ENCODE results near the gene ADGRD1.

The ADGRD1 gene

DNA sequence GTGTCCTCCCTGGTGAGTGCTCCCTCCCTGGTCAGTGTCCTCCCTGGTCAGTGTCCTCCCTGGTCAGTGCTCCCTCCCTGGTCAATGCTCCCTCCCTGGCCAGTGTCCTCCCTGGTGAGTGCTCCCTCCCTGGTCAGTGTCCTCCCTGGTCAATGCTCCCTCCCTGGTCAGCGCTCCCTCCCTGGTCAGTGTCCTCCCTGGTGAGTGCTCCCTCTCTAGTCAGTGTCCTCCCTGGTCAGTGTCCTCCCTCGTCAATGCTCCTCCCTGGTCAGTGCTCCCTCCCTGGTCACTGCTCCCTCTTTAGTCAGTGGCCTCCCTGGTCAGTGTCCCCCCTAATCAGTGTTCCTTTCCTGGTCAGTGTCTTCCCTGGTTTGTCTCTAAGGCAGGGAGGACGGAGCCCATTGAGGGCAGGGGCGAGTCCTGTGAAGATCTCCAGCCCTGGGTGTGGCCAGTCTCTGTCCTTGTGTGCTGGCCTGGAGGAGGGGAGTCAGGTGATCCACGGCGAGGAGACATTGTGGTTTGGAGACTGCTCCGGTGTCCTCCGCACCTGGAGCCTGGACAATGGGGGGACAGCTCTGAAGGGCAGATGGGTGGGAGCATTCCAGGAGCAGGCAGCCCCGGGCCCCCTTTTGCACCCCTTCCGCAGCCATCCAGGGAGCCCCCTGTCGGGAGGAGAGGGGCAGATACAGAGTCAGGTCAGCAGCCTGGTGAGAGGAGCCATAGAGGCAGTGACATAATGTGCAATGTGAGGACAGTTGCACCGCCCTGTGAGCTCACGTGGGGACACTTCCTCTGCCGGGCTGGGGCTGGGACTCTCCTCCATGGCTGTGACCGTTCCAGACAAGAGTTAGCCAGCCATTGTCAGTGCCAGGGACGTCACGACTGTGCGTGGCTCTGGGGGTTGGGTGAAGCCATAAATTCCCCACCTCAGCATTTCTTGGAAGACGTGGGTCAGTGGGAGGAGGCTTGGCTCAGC lies 93.4 kb downstream of the ADGRD1 start:
- Histone ChIP-seq H3K9me3 (ENCODE audit: insufficient read depth, low read depth, low read length) (no peaks in the 10 kb centered on the region), H3K4me3 (ENCODE audit: low read length) (no peak overlapping the region), H3K27me3 (ENCODE audit: insufficient read depth, low read length) (no peaks in the 10 kb centered on the region), H3K9ac (ENCODE audit: low read depth, low read length) (no peak overlapping the region), H3K27ac (ENCODE audit: low read depth, low read length) (no peak overlapping the region), H3K4me1 (ENCODE audit: insufficient read depth, low read length) (no peaks in the 10 kb centered on the region), H3K36me3 (ENCODE audit: insufficient read depth, low read length) (no peaks in the 10 kb centered on the region)
- 89% methylated on average over 19 of the region's 19 CpGs for WGBS

DNA sequence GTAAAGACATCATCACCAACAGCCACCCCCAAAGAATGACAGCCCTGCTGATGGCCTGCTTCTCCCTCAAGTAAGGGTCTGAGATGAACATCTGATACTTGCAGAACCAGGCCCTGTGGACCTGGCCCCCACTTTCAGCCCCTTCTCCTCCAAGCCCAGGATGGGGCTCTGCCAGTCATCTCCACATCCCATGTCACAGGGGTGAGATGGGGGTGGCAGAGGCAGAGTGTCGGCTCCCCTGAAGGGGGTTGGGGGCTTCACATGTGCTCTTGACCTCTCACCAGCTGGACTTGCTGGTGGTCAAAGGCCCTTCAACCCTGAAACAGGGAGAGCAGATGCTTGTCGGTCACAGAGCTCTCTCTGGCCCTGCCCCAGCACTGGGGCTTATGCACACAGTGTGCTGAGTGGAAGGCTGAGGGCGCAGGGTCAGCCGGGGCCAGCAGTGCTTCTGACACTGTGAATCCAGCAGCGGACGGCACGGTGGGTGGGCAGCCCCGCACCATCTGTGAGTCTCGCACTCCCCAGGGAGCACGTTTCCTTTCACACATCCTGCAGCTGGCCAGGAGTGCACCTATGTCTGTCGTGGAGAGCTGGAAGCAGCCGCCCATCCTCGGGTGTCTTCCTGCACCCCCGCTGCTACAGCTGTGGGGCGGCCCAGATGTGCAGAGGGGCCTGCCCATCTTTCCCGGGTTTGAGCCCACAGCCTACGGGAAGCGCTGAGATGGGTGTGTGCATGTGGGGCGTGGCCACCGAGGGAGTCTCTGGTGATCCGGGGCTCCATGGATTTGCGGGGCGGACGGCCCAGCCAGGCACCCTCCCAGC lies 94.3 kb downstream of the ADGRD1 start:
- H3K9ac ChIP-seq (ENCODE audit: low read depth, low read length), result no peak overlapping the region
- H3K36me3 ChIP-seq (ENCODE audit: insufficient read depth, low read length), result no peaks in the 10 kb centered on the region
- H3K27ac ChIP-seq (ENCODE audit: low read depth, low read length), result no peak overlapping the region
- no peaks in the 10 kb centered on the region for H3K27me3 ChIP-seq (ENCODE audit: insufficient read depth, low read length)
- no peaks in the 10 kb centered on the region for H3K9me3 ChIP-seq (ENCODE audit: insufficient read depth, low read depth, low read length)
- WGBS, result 85% methylated on average over 24 of the region's 24 CpGs
- no peak overlapping the region for H3K4me3 ChIP-seq (ENCODE audit: low read length)
- no peaks in the 10 kb centered on the region for H3K4me1 ChIP-seq (ENCODE audit: insufficient read depth, low read length)

DNA sequence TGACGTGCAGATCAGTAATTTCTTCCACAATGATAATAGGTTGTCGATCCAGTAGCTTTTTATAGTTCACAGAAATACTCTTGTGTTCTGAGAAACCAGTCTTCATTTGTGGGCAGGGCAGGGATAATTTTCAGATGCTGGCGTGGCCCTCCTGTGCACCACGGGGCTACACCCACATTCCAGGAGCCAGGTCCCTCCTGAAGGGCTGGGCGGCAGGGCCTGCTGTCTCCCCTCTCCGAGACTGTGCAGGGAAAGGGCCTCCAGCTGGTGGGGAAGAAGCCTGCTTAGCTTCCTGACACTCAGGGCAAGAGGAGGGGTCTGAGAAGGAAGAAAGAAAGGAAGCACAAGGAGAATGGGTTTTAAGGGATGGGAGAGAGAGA lies 94.9 kb downstream of the ADGRD1 start:
- 89% methylated on average over 6 of the region's 6 CpGs for WGBS
- Histone ChIP-seq H3K4me1 (ENCODE audit: insufficient read depth, low read length) (no peaks in the 10 kb centered on the region), H3K36me3 (ENCODE audit: insufficient read depth, low read length) (no peaks in the 10 kb centered on the region), H3K4me3 (ENCODE audit: low read length) (no peak overlapping the region), H3K27me3 (ENCODE audit: insufficient read depth, low read length) (no peaks in the 10 kb centered on the region), H3K9me3 (ENCODE audit: insufficient read depth, low read depth, low read length) (no peaks in the 10 kb centered on the region), H3K9ac (ENCODE audit: low read depth, low read length) (no peak overlapping the region), H3K27ac (ENCODE audit: low read depth, low read length) (no peak overlapping the region)

DNA sequence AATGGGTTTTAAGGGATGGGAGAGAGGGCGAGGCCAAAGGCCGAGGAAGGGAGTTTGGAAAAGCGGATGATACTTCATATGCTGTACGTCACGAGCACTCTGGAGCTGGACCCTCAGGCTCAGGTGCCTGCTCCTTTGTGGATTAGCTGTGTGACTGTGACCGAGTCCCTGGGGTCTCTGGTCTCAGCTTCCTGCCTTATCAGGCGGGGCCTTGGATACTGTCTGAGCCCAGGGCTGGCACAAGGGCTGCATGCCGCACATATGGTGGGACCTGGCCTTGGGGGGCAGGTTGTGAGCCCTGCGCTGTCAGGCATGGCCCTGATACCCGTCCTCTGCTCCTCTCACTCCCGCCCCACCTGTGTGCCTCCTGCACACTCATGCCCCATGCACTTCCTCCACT lies 95.3 kb downstream of the ADGRD1 start:
- Histone ChIP-seq H3K4me1 (ENCODE audit: insufficient read depth, low read length) (no peaks in the 10 kb centered on the region), H3K9ac (ENCODE audit: low read depth, low read length) (no peak overlapping the region)
- WGBS, result 93% methylated on average over 11 of the region's 11 CpGs

DNA sequence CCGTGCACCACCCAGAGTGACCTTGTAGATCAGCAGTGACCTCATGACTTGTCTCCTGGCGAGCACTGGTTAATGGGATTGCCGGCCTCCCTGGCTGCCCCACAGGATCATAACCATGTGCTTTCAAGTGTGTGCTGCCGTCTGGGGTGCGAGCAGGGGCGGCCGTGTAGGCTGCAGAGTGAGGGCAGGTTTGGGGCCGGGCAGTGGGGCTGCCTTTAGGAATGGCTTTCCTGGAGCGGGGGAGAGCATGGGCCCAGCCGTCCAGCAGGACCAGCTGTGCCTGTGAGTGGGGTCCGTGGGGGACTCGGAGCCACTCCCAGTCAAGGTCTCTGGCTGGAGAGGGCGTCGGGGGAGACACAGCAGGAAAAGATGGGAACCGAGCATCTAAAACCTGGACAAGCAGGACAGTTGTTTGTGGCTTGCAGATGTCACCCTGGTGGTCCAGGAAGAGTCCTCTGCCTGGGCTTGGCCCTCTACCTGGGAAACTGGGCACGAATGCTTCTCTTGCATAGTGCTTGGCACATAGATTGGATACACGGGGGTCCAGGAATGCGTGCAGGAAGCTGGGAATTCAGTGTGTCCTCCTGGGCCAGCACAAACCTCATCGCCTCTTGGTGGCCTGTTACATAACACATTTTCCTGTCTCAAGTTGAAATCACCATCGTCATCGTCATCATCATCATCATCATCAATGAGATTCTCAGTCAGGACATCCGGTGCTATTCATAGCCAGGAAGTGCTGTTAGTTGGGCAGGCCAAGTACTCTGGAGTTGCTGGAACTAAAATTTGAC lies 96.0 kb downstream of the ADGRD1 start:
- WGBS, result 89% methylated on average over 22 of the region's 22 CpGs
- no peaks in the 10 kb centered on the region for H3K4me1 ChIP-seq (ENCODE audit: insufficient read depth, low read length)

More for the DNA sequence above, 95.3 kb downstream of the ADGRD1 start:
- Histone ChIP-seq H3K36me3 (ENCODE audit: insufficient read depth, low read length) (no peaks in the 10 kb centered on the region), H3K9me3 (ENCODE audit: insufficient read depth, low read depth, low read length) (no peaks in the 10 kb centered on the region), H3K27ac (ENCODE audit: low read depth, low read length) (no peak overlapping the region), H3K4me3 (ENCODE audit: low read length) (no peak overlapping the region), H3K27me3 (ENCODE audit: insufficient read depth, low read length) (no peaks in the 10 kb centered on the region)

DNA sequence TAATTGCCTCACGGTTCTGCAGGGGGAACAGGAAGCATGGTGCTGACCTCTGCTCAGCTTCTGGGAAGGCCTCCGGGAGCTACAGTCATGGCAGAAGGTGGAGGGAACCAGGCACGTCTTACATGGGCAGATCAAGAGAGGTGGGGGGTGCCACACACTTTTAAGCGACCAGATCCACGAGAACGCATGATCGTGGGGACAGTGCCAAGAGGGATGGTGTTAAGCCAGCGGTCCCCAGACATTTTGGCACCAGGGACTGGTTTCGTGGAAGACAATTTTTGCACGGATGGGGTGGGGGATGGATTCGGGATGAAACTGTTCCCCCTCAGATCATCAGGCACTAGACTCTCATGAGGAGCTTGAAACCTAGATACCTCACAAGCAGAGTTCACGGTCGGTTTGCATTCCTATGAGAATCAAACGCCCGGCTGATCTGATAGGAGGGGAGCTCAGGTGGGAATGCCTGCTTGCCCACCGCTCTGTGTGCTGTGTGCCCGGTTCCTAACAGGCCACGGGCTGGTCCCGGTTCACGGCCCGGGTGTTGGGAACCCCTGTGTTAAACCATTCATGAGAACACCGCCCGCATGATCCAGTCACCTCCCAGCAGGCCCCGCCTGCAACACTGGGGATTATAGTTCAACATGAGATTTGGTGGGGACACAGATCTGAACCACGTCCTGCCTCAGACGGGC lies 96.9 kb downstream of the ADGRD1 start:
- H3K9ac ChIP-seq (ENCODE audit: low read depth, low read length), result no peak overlapping the region
- WGBS, result 95% methylated on average over 26 of the region's 26 CpGs
- H3K27ac ChIP-seq (ENCODE audit: low read depth, low read length), result no peak overlapping the region
- no peaks in the 10 kb centered on the region for H3K9me3 ChIP-seq (ENCODE audit: insufficient read depth, low read depth, low read length)
- no peaks in the 10 kb centered on the region for H3K27me3 ChIP-seq (ENCODE audit: insufficient read depth, low read length)
- H3K4me1 ChIP-seq (ENCODE audit: insufficient read depth, low read length), result no peaks in the 10 kb centered on the region
- H3K4me3 ChIP-seq (ENCODE audit: low read length), result no peak overlapping the region
- no peaks in the 10 kb centered on the region for H3K36me3 ChIP-seq (ENCODE audit: insufficient read depth, low read length)

More for the DNA sequence above, 96.0 kb downstream of the ADGRD1 start:
- H3K36me3 ChIP-seq (ENCODE audit: insufficient read depth, low read length), result no peaks in the 10 kb centered on the region
- no peaks in the 10 kb centered on the region for H3K9me3 ChIP-seq (ENCODE audit: insufficient read depth, low read depth, low read length)
- no peaks in the 10 kb centered on the region for H3K27me3 ChIP-seq (ENCODE audit: insufficient read depth, low read length)
- no peak overlapping the region for H3K4me3 ChIP-seq (ENCODE audit: low read length)
- H3K27ac ChIP-seq (ENCODE audit: low read depth, low read length), result no peak overlapping the region
- no peak overlapping the region for H3K9ac ChIP-seq (ENCODE audit: low read depth, low read length)

DNA sequence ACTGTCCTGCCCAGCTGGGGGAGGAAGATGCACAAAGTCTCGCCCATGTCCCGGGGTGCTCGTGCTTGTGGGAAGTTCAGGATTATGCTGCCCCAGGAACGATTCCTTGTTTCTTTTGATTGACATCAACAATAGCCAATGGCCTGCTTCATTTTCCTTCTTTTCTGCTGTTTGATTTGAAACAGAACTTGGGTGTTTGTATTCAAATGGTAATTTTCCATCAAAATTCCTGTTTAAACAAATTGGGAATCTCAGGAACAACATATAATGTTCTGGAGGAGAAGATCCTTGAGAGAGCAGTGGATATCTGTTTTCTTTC lies 97.4 kb downstream of the ADGRD1 start:
- no peak overlapping the region for H3K27ac ChIP-seq (ENCODE audit: low read depth, low read length)
- WGBS, result 91% methylated on average over 4 of the region's 4 CpGs
- no peaks in the 10 kb centered on the region for H3K36me3 ChIP-seq (ENCODE audit: insufficient read depth, low read length)
- no peaks in the 10 kb centered on the region for H3K4me1 ChIP-seq (ENCODE audit: insufficient read depth, low read length)
- no peaks in the 10 kb centered on the region for H3K9me3 ChIP-seq (ENCODE audit: insufficient read depth, low read depth, low read length)
- no peak overlapping the region for H3K9ac ChIP-seq (ENCODE audit: low read depth, low read length)
- no peak overlapping the region for H3K4me3 ChIP-seq (ENCODE audit: low read length)
- no peaks in the 10 kb centered on the region for H3K27me3 ChIP-seq (ENCODE audit: insufficient read depth, low read length)

DNA sequence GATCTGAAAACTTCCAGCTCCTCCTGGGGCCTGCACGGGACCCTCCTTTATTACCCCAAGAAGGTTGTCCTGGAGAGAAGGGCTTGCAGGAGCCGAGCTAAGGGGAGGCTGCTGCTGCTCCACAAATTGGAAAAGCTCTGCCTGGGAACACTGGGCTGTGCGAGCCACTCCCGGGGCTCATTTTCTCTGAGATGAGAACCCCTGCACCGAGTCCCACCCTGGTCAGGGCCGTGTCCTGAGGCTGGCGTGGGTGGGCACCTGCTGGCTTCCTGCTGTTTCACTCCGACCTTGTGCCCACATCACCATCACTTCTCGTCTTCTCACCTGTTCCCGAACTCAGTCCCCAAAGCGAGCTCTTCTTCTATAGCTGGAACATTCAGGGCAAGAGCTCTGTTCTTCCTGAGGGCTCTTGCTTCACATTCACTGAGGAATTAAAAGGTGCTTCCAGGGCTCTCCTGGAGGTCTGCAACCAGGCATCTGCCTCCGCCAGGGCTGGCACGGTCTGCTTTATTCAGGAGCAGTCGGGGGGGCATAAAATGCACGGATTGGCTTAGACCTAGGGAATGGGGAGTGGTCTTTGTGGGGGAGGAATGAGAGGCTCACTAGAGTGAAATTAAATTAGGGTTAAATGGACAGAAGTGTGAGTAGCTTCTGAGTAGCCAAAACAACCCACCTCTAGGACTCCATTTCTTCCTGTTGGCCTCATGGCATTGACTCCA lies 98.5 kb downstream of the ADGRD1 start:
- no peaks in the 10 kb centered on the region for H3K27me3 ChIP-seq (ENCODE audit: insufficient read depth, low read length)
- no peaks in the 10 kb centered on the region for H3K36me3 ChIP-seq (ENCODE audit: insufficient read depth, low read length)
- H3K4me1 ChIP-seq (ENCODE audit: insufficient read depth, low read length), result no peaks in the 10 kb centered on the region
- H3K4me3 ChIP-seq (ENCODE audit: low read length), result no peak overlapping the region
- WGBS, result 92% methylated on average over 15 of the region's 15 CpGs
- H3K9ac ChIP-seq (ENCODE audit: low read depth, low read length), result no peak overlapping the region
- H3K27ac ChIP-seq (ENCODE audit: low read depth, low read length), result no peak overlapping the region
- H3K9me3 ChIP-seq (ENCODE audit: insufficient read depth, low read depth, low read length), result no peaks in the 10 kb centered on the region

DNA sequence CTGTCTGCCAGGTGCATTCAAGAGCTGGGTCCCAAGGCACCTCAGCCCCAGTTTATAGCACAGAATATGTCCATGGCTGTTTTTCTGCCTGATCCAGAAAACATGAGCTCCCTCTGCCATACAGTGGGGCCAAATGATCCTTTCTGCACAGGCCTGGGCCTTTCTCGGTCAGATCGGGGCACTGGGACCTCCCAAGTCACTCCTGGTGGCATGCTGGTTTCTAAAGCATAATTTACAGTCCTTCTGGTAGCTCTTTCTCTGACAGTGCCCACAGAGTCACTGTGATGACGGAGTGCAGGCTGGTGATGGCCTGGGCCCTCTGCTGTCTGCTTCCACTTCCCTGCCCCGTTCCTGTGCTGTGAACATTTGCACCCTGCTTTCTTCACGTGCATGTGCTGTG lies 99.2 kb downstream of the ADGRD1 start:
- 94% methylated on average over 5 of the region's 5 CpGs for WGBS
- Histone ChIP-seq H3K4me1 (ENCODE audit: insufficient read depth, low read length) (no peaks in the 10 kb centered on the region), H3K36me3 (ENCODE audit: insufficient read depth, low read length) (no peaks in the 10 kb centered on the region), H3K27ac (ENCODE audit: low read depth, low read length) (no peak overlapping the region), H3K9me3 (ENCODE audit: insufficient read depth, low read depth, low read length) (no peaks in the 10 kb centered on the region), H3K4me3 (ENCODE audit: low read length) (no peak overlapping the region), H3K27me3 (ENCODE audit: insufficient read depth, low read length) (no peaks in the 10 kb centered on the region), H3K9ac (ENCODE audit: low read depth, low read length) (no peak overlapping the region)

DNA sequence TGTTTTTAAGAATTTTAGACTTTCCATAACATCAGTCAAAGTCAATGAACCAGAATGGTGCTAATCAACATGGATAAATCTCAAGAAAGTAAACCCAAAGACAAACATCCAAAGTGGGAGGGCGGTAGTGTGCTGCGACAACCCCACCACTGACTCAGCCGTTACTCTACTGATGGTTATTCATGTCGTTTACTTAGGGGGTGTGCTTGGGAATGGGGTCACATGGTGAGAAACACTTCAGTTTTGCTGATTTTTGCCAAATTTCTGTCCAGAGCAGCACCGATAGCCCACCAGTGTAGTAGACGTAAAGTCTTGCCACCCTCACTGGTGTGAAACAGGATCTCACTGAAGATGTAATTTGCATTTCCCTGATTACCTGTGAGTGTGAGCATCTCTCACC lies 99.9 kb downstream of the ADGRD1 start:
- H3K4me1 ChIP-seq (ENCODE audit: insufficient read depth, low read length), result no peaks in the 10 kb centered on the region
- no peaks in the 10 kb centered on the region for H3K27me3 ChIP-seq (ENCODE audit: insufficient read depth, low read length)
- no peak overlapping the region for H3K4me3 ChIP-seq (ENCODE audit: low read length)
- H3K27ac ChIP-seq (ENCODE audit: low read depth, low read length), result no peak overlapping the region
- no peaks in the 10 kb centered on the region for H3K9me3 ChIP-seq (ENCODE audit: insufficient read depth, low read depth, low read length)
- WGBS, result 92% methylated on average over 6 of the region's 6 CpGs
- no peaks in the 10 kb centered on the region for H3K36me3 ChIP-seq (ENCODE audit: insufficient read depth, low read length)
- H3K9ac ChIP-seq (ENCODE audit: low read depth, low read length), result no peak overlapping the region
